Measurements from ENCODE around the gene BRD3. TPM values are rescaled to one million over a fixed set of nuclear protein-coding genes. Genes with fewer than 3 reads are reported as not detected.

Gene BRD3
- total RNA-seq, 1 experiment from 2014 or later = 40.7 TPM

DNA sequence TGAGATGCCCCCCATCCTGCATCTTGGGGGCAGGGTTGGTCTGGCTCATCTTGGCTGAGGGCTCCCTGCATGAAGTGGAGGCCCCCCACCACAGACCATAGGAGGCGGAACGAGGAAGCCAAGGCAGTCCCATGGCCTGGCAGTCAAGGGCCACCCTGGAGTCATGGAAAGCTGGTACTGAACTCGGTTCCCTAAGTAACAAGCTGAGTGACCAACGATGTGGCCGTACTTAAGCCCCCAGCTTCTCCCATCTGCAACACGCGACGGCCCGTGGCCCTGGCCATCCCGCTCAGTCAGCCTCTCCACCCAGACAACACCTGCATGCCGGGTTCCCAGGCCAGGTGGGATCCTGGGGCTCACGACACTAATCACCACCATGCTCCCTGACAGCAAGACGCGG lies 17.1 kb downstream of the BRD3 start:
- Histone ChIP-seq H2AFZ (ENCODE audit: low read depth, low read length, poor library complexity, severe bottlenecking) (no peak overlapping the region), H3K4me2 (ENCODE audit: low read length) (no peak overlapping the region), H3K9me3 (ENCODE audit: control insufficient read depth in 1 of 2, insufficient read depth in 1 of 2, low read depth in 1 of 2, low read length in 2 of 2) (no peaks in the 10 kb centered on the region), H3K36me3 (ENCODE audit: control insufficient read depth in 1 of 2, insufficient read depth in 2 of 2, low read length in 2 of 2) (peaks cover 7 to 10% of the 10 kb centered on the region in 2 experiments; a peak in 2 of 4 replicates), H3K4me1 (ENCODE audit: control insufficient read depth in 1 of 2, insufficient read depth in 2 of 2, low read length in 2 of 2) (peaks cover 0 to 4% of the 10 kb centered on the region in 2 experiments; a peak in 1 of 4 replicates), H3K9me2 (ENCODE audit: insufficient read depth) (no peaks in the 10 kb centered on the region), H3K27me3 (ENCODE audit: insufficient read depth, low read length) (no peaks in the 10 kb centered on the region), H3K4me3 (replicated peaks in 1 of 2; ENCODE audit: low read depth in 1 of 2, low read length in 2 of 2) (no peak overlapping the region), H3K79me2 (ENCODE audit: insufficient read depth, low read length) (peaks cover 3% of the 10 kb centered on the region; the same call in 1 of the 2 replicates), H3K27ac (ENCODE audit: low read depth, low read length) (no peak overlapping the region), H4K20me1 (ENCODE audit: insufficient read depth) (no peaks in the 10 kb centered on the region), H3K9ac (ENCODE audit: low read length) (no peak overlapping the region)
- intact Hi-C loops (cut with micrococcal nuclease) = no loop called here
- POLR2A ChIA-PET = no interaction called here
- TF ChIP-seq POLR2A (IDR thresholded peaks at IDR 0.05; ENCODE audit: borderline replicate concordance, extremely low read depth, insufficient read depth, insufficient read length) (no peak), SIN3A (IDR thresholded peaks at IDR 0.05; ENCODE audit: low read depth) (no peak), RAD21 (IDR thresholded peaks at IDR 0.05; ENCODE audit: low read depth) (no peak), YY1 (IDR thresholded peaks at IDR 0.05; ENCODE audit: extremely low read depth, insufficient replicate concordance, low read depth, low read length) (no peak), CBX3 (IDR thresholded peaks at IDR 0.05; ENCODE audit: low read depth) (no peak), FOSL1 (IDR thresholded peaks at IDR 0.05; ENCODE audit: low read depth) (no peak), EZH2phosphoT487 (IDR thresholded peaks at IDR 0.05; ENCODE audit: borderline replicate concordance) (no peak), JUND (IDR thresholded peaks at IDR 0.05) (no peak), ELF1 (IDR thresholded peaks at IDR 0.05; ENCODE audit: borderline replicate concordance, low read depth) (no peak), ZNF274 (IDR thresholded peaks at IDR 0.05; ENCODE audit: low read depth, low read length) (no peak), SRF (IDR thresholded peaks at IDR 0.05; ENCODE audit: low read depth) (no peak), EGR1 (IDR thresholded peaks at IDR 0.05; ENCODE audit: low read depth) (no peak)
- TF ChIP-seq, protein P1, sequence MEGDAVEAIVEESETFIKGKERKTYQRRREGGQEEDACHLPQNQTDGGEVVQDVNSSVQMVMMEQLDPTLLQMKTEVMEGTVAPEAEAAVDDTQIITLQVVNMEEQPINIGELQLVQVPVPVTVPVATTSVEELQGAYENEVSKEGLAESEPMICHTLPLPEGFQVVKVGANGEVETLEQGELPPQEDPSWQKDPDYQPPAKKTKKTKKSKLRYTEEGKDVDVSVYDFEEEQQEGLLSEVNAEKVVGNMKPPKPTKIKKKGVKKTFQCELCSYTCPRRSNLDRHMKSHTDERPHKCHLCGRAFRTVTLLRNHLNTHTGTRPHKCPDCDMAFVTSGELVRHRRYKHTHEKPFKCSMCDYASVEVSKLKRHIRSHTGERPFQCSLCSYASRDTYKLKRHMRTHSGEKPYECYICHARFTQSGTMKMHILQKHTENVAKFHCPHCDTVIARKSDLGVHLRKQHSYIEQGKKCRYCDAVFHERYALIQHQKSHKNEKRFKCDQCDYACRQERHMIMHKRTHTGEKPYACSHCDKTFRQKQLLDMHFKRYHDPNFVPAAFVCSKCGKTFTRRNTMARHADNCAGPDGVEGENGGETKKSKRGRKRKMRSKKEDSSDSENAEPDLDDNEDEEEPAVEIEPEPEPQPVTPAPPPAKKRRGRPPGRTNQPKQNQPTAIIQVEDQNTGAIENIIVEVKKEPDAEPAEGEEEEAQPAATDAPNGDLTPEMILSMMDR (IDR thresholded peaks at IDR 0.05 in 2 of 3, conservative IDR thresholded peaks at IDR 0.05 in 1 of 3; ENCODE audit: borderline replicate concordance in 1 of 3, insufficient read depth in 1 of 3, low read depth in 2 of 3, low read length in 2 of 3) = no peak
- TF ChIP-seq, protein P2, sequence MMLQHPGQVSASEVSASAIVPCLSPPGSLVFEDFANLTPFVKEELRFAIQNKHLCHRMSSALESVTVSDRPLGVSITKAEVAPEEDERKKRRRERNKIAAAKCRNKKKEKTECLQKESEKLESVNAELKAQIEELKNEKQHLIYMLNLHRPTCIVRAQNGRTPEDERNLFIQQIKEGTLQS (IDR thresholded peaks at IDR 0.05) = no peak
- CTCF ChIA-PET = no interaction called here
- ATAC-seq (no peak), DNase-seq (ENCODE audit: low read depth, low spot score) (no peak)
- no TSS peak for BruUV-seq (replicated peaks)
- RAD21 ChIA-PET (ENCODE audit: low non-redundant PET in 1 of 2, low total read pairs in 2 of 2, uncharacterized antibody in 2 of 2, unreplicated experiment in 2 of 2) = no interaction called here

Measured in HCT116 (cell line).